Measurements from ENCODE around the gene FOXF1. TPM values are rescaled to one million over a fixed set of nuclear protein-coding genes. Genes with fewer than 3 reads are reported as not detected.
A peak's percentile ranks its signal among the peaks of the same experiment; 100 is the strongest.

FOXF1 gene
- total and polyA plus RNA-seq, 11 donors: 0.04 to 0.48 (median 0.17) TPM; not detected in 3

DNA sequence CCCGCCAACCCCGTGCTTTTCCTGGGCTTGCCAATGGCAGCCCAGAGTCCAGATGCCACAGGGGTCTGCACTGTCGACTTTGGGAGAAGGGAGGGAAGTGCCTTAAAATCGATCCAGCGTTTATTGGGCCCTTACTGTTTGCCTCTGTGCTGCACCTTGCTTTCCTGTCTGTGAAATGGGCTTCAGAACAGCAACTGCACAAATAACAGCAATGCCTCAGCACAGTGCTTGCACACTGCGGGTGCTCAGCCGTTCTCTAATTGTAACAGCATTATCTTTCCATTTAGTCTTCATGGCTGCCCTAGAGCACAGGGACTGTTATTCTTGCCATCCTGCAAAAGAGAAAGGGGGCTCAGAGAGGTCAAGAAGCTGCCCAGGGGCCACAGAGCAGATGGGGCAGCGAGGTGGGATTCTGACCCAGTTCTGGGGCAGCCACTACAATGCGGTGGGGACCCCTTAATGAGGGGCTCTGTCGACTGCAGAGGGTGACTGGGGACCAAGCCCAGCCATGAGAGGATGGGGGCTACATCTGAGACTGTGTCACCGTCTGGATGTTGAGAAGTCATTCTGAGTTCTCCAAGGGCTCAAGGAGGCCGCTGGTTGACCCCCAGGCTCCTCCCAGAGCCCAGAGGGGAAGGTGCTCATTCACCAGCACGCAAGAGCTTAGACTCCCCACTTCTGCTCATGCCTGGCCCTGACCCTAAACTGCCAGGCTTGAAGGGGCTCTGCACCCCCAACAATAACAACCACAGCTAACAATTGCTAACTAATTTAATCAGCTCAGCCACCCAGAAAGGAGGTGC lies 9.4 kb upstream of the FOXF1 start:
- Histone ChIP-seq H3K4me1 (peaks cover 0 to 38% (median 13%) of the 10 kb centered on the region in 12 donors), H3K4me3 (no peak overlapping the region), H3K27me3 (peaks cover 84 to 100% (median 98%) of the 10 kb centered on the region in 9 donors), H3K9me3 (no peaks in the 10 kb centered on the region), H3K36me3 (no peaks in the 10 kb centered on the region), H3K27ac (peak overlapping the region in 1 of 12 donors; percentile 97)
- intact Hi-C loops (cut with DNase I): no loop called here
- 3 to 8% (median 6%) methylated on average over 5 to 13 of the region's 13 CpGs for WGBS, 4 donors
- no peak for TF ChIP-seq POLR2A (IDR thresholded peaks at IDR 0.05)
- TF ChIP-seq, protein P1, sequence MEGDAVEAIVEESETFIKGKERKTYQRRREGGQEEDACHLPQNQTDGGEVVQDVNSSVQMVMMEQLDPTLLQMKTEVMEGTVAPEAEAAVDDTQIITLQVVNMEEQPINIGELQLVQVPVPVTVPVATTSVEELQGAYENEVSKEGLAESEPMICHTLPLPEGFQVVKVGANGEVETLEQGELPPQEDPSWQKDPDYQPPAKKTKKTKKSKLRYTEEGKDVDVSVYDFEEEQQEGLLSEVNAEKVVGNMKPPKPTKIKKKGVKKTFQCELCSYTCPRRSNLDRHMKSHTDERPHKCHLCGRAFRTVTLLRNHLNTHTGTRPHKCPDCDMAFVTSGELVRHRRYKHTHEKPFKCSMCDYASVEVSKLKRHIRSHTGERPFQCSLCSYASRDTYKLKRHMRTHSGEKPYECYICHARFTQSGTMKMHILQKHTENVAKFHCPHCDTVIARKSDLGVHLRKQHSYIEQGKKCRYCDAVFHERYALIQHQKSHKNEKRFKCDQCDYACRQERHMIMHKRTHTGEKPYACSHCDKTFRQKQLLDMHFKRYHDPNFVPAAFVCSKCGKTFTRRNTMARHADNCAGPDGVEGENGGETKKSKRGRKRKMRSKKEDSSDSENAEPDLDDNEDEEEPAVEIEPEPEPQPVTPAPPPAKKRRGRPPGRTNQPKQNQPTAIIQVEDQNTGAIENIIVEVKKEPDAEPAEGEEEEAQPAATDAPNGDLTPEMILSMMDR (IDR thresholded peaks at IDR 0.05): no peak
- DNase-seq: peak in 1 of 5 donors; percentile 28
- no peak for ATAC-seq

DNA sequence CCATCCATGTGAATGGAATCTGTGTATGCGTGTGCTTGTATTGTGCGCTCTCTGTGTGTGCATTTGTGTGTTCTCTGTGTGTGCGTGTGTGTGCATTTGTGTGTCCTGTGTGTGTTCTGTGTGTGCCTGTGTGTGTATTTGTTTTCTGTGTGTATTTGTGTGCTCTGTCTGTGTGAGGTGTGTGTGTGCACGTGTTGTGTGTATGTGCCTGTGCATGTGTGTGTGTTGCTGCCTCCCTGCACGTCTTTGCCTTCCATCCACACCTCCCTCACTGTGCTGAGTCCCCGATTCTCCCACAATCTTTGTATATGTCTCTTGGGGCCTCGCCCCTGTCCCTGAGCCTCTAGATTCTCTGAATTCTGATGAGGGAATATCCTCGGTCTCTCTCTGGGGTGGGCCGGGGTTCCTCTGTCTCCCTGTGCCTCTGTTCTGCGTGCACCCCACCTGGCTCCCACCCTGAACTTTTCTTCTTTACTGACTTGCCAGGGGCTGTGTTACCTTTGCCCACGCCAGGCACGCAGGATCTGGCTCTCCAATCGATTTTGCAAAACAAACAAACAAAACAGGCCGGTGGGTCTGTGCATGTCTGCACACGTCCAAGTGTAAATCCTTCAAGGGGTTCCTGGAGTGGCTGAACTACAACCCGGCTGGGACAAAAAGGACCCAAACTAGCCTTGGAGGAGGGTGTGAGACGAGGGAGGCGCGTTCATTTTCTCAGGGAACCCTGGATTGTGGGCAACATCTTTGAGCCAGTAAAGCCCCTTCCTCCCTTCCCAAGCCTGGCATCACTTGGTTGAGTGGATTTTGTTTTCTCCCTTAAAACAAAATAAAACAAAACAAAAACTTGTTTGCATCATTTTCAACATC lies 8.1 kb upstream of the FOXF1 start:
- intact Hi-C loops (cut with DNase I): no loop called here
- Histone ChIP-seq H3K4me1 (peaks cover 0 to 32% (median 7%) of the 10 kb centered on the region in 12 donors), H3K36me3 (no peaks in the 10 kb centered on the region), H3K27ac (peak overlapping the region in 1 of 12 donors; percentile 97), H3K27me3 (peaks cover 85 to 100% (median 98%) of the 10 kb centered on the region in 9 donors), H3K9me3 (no peaks in the 10 kb centered on the region), H3K4me3 (no peak overlapping the region)
- no peak for DNase-seq
- 7 to 17% (median 11%) methylated on average over 19 of the region's 19 CpGs for WGBS, 4 donors
- TF ChIP-seq, protein P1 (IDR thresholded peaks at IDR 0.05): no peak
- TF ChIP-seq POLR2A (IDR thresholded peaks at IDR 0.05): no peak
- no peak for ATAC-seq

DNA sequence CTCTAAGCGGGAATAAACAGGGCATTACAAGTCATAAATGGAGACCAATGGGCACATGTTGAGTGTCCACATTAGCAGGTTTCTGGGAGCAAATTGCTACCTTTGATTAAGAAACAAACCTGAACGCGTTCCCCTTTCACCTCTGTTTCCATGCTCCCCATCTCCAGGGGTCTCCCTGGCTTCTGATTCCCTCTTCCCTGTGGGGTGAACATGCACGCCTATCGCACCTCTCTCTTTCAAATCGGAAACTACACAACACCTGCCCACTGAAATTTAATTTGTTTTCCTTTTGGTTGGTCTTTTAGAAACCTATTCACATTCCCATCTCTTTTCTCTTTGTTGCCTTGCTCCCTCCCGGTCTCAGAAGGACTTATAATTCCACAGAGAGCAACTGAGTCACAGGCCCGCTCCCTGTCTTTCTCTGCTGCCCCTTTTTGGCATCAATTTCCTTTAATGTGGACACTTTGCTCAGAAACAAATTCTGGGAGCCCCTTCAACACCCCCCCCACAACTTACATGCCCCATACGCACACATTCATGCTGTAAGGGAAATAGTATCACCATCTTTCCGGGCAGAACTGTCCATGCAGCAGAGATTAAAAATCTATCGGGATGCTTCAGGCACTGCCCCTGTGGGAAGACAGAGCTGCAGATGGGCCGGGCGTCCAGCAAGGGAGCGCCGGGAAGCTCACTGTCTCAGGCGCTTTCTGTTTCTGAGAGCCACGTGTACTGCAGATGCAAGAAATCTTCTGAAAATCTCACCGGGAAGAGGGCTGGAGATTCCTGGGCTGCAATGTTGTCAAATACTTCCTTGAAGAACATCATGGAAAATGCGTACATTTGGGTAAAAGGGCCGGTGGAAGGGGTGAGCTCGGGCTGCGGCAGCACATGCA lies 7.2 kb upstream of the FOXF1 start:
- Histone ChIP-seq H3K27me3 (peaks cover 85 to 100% (median 98%) of the 10 kb centered on the region in 9 donors), H3K4me3 (no peak overlapping the region), H3K4me1 (peaks cover 0 to 32% (median 11%) of the 10 kb centered on the region in 12 donors), H3K36me3 (no peaks in the 10 kb centered on the region), H3K27ac (peak overlapping the region in 1 of 12 donors; percentile 97), H3K9me3 (no peaks in the 10 kb centered on the region)
- WGBS, 4 donors: 8 to 12% (median 10%) methylated on average over 21 to 22 of the region's 22 CpGs
- intact Hi-C loops (cut with DNase I): no loop called here
- DNase-seq: no peak
- no peak for TF ChIP-seq POLR2A (IDR thresholded peaks at IDR 0.05)
- TF ChIP-seq, protein P1 (IDR thresholded peaks at IDR 0.05): no peak
- no peak for ATAC-seq

All from heart left ventricle (tissue), 16 donors.